T-helper 2 cell (primary cell): ENCODE data around the gene DPEP2NB.
"Not testable (repeated sequence)": the region's sequence is repeated elsewhere in the genome, so short reads cannot be mapped to it uniquely, and the experiment has no call there.

Experiments
- DNase-seq, 5 experiments: peaks; one replicate each; pipeline versions ENCODE4 v3.0.0 to v3.0.0-alpha.2; 2012 to 2022
- total RNA-seq, 2 donors: gene quantifications; one replicate each; lab custom pipeline; 2026; lab: John Stamatoyannopoulos, UW

DPEP2NB gene
- 0 reads per million in 2 donors for total RNA-seq

GRCh38 chr16:68015681-68016080 lies at the start of gene DPEP2NB:
Gene DPEP2NB, minus strand, starts transcription at chr16:68015911. Its CDS starts 141 bp downstream, at chr16:68015770.
- DNase-seq = no peak

- DNase-seq = peak in 4 of 5 experiments; percentile 50 to 85 (median 56)
Measured at GRCh38 chr16:68064791-68065365, 49.2 kb upstream of the DPEP2NB start.

- DNase-seq = peak in 2 of 5 experiments; percentile 61 to 88
Measured at GRCh38 chr16:68062910-68063393, 47.2 kb upstream of the DPEP2NB start.

- DNase-seq = no peak
Measured at GRCh38 chr16:68061396-68061795, 45.7 kb upstream of the DPEP2NB start.

GRCh38 chr16:68059804-68060203 lies 44.1 kb upstream of the DPEP2NB start:
- DNase-seq = peak in 1 of 5 experiments; percentile 80

GRCh38 chr16:68055395-68055794 lies 39.7 kb upstream of the DPEP2NB start:
- DNase-seq = no peak

- DNase-seq = no peak
Measured at GRCh38 chr16:68049449-68049848, 33.7 kb upstream of the DPEP2NB start.

GRCh38 chr16:68047987-68048386 lies 32.3 kb upstream of the DPEP2NB start:
- no peak for DNase-seq

- no peak for DNase-seq
Measured at GRCh38 chr16:68046106-68046505, 30.4 kb upstream of the DPEP2NB start.

GRCh38 chr16:68041783-68042182 lies 26.1 kb upstream of the DPEP2NB start:
- no peak for DNase-seq

- DNase-seq = peak; percentile 74 to 83 (median 82)
Measured at GRCh38 chr16:68040506-68041288, 25.0 kb upstream of the DPEP2NB start.

GRCh38 chr16:68037841-68038597 lies 22.3 kb upstream of the DPEP2NB start:
- no peak for DNase-seq

GRCh38 chr16:68035227-68035626 lies 19.5 kb upstream of the DPEP2NB start:
- no peak for DNase-seq

- DNase-seq = no peak
Measured at GRCh38 chr16:68033101-68033500, 17.4 kb upstream of the DPEP2NB start.

- DNase-seq = no peak
Measured at GRCh38 chr16:68031951-68032350, 16.2 kb upstream of the DPEP2NB start.

- not testable (repeated sequence) for DNase-seq
Measured at GRCh38 chr16:68030108-68030507, 14.4 kb upstream of the DPEP2NB start.

GRCh38 chr16:68028996-68029395 lies 13.3 kb upstream of the DPEP2NB start:
- DNase-seq = no peak

GRCh38 chr16:68022728-68023537 lies 7.2 kb upstream of the DPEP2NB start, which contains the start of the genes DDX28 and DUS2:
Gene DDX28, minus strand, starts transcription at chr16:68023232. Its CDS starts 30 bp downstream, at chr16:68023202.
Gene DUS2, plus strand, starts transcription at chr16:68023284. Its CDS starts 14,740 bp downstream, at chr16:68038024.
- DNase-seq = peak; percentile 83 to 95 (median 88)

GRCh38 chr16:68022278-68022727 lies 6.6 kb upstream of the DPEP2NB start:
- no peak for DNase-seq

- no peak for DNase-seq
Measured at GRCh38 chr16:68021490-68021889, 5.8 kb upstream of the DPEP2NB start.

- no peak for DNase-seq
Measured at GRCh38 chr16:68019167-68019680, 3.5 kb upstream of the DPEP2NB start.

GRCh38 chr16:68013440-68013839 lies 2.3 kb downstream of the DPEP2NB start:
- peak in 1 of 5 experiments; percentile 13 for DNase-seq
